Glomerular visceral epithelial cell (primary cell): ENCODE measurements around the gene MARK2.
A peak's percentile ranks its signal among the peaks of the same experiment; 100 is the strongest.
"Not testable (repeated sequence)": the region's sequence is repeated elsewhere in the genome, so short reads cannot be mapped to it uniquely, and the experiment has no call there.

Source experiments
- DNase-seq: peaks from one replicate; pipeline ENCODE4 v3.0.0-alpha.2; 2016; ENCODE audit errors: extremely low spot score

MARK2 gene

GRCh38 chr11:63853476-63853875 is 14.6 kb downstream of the MARK2 start:
- no peak for DNase-seq

GRCh38 chr11:63854696-63855095 is 15.8 kb downstream of the MARK2 start:
- DNase-seq, result no peak

GRCh38 chr11:63855975-63856374 is 17.1 kb downstream of the MARK2 start:
- DNase-seq, result no peak

- DNase-seq, result no peak
Observed at GRCh38 chr11:63858628-63859550, 20.0 kb downstream of the MARK2 start.

- no peak for DNase-seq
Observed at GRCh38 chr11:63862923-63863322, 24.0 kb downstream of the MARK2 start.

- not testable (repeated sequence) for DNase-seq
Observed at GRCh38 chr11:63863620-63864019, 24.7 kb downstream of the MARK2 start.

GRCh38 chr11:63866211-63866610 is 27.3 kb downstream of the MARK2 start:
- peak; percentile 51 for DNase-seq

- DNase-seq, result no peak
Observed at GRCh38 chr11:63867511-63867910, 28.6 kb downstream of the MARK2 start.

- DNase-seq, result no peak
Observed at GRCh38 chr11:63868399-63869064, 29.6 kb downstream of the MARK2 start.

- DNase-seq, result no peak
Observed at GRCh38 chr11:63869171-63869591, 30.3 kb downstream of the MARK2 start.

- no peak for DNase-seq
Observed at GRCh38 chr11:63869683-63870082, 30.8 kb downstream of the MARK2 start.

GRCh38 chr11:63870351-63871140 is 31.6 kb downstream of the MARK2 start:
- DNase-seq, result peak; percentile 12

GRCh38 chr11:63871962-63872799 is 33.3 kb downstream of the MARK2 start:
- DNase-seq, result peak; percentile 92

- DNase-seq, result no peak
Observed at GRCh38 chr11:63872800-63873197, 33.9 kb downstream of the MARK2 start.

GRCh38 chr11:63873311-63873710 is 34.4 kb downstream of the MARK2 start:
- no peak for DNase-seq

GRCh38 chr11:63874511-63874910 is 35.6 kb downstream of the MARK2 start:
- DNase-seq, result no peak

GRCh38 chr11:63875506-63876065 is 36.7 kb downstream of the MARK2 start:
- DNase-seq, result no peak

GRCh38 chr11:63876616-63877015 is 37.7 kb downstream of the MARK2 start:
- no peak for DNase-seq

GRCh38 chr11:63877658-63878241 is 38.8 kb downstream of the MARK2 start:
- DNase-seq, result no peak

GRCh38 chr11:63879598-63880402 is 40.9 kb downstream of the MARK2 start:
- DNase-seq, result no peak
